ENCODE measurements around the gene DEFB113.

The DEFB113 gene

GRCh38 chr6:49939993-49940498, 29.4 kb downstream of the DEFB113 start:
- DNase-seq (ENCODE audit: low read depth): peak; percentile 23
- TF ChIP-seq CTCF (IDR thresholded peaks at IDR 0.05; ENCODE audit: control insufficient read depth, extremely low read depth, insufficient read depth): no peak
- no peak overlapping the region for H3K4me3 ChIP-seq (ENCODE audit: low read depth, low read length)

- DNase-seq (ENCODE audit: low read depth): no peak
- no peak for TF ChIP-seq CTCF (IDR thresholded peaks at IDR 0.05; ENCODE audit: control insufficient read depth, extremely low read depth, insufficient read depth)
- no peak overlapping the region for H3K4me3 ChIP-seq (ENCODE audit: low read depth, low read length)
Measured at GRCh38 chr6:49937811-49938210, 31.6 kb downstream of the DEFB113 start.

GRCh38 chr6:49937017-49937416, 32.4 kb downstream of the DEFB113 start:
- H3K4me3 ChIP-seq (ENCODE audit: low read depth, low read length): no peak overlapping the region
- no peak for TF ChIP-seq CTCF (IDR thresholded peaks at IDR 0.05; ENCODE audit: control insufficient read depth, extremely low read depth, insufficient read depth)
- DNase-seq (ENCODE audit: low read depth): no peak

- TF ChIP-seq CTCF (IDR thresholded peaks at IDR 0.05; ENCODE audit: control insufficient read depth, extremely low read depth, insufficient read depth): no peak
- H3K4me3 ChIP-seq (ENCODE audit: low read depth, low read length): no peak overlapping the region
- DNase-seq (ENCODE audit: low read depth): no peak
Measured at GRCh38 chr6:49935387-49935786, 34.0 kb downstream of the DEFB113 start.

- no peak for TF ChIP-seq CTCF (IDR thresholded peaks at IDR 0.05; ENCODE audit: control insufficient read depth, extremely low read depth, insufficient read depth)
- DNase-seq (ENCODE audit: low read depth): no peak
- no peak overlapping the region for H3K4me3 ChIP-seq (ENCODE audit: low read depth, low read length)
Measured at GRCh38 chr6:49934770-49935169, 34.7 kb downstream of the DEFB113 start.

GRCh38 chr6:49933526-49933925, 35.9 kb downstream of the DEFB113 start:
- H3K4me3 ChIP-seq (ENCODE audit: low read depth, low read length): no peak overlapping the region
- DNase-seq (ENCODE audit: low read depth): no peak
- no peak for TF ChIP-seq CTCF (IDR thresholded peaks at IDR 0.05; ENCODE audit: control insufficient read depth, extremely low read depth, insufficient read depth)

- TF ChIP-seq CTCF (IDR thresholded peaks at IDR 0.05; ENCODE audit: control insufficient read depth, extremely low read depth, insufficient read depth): no peak
- no peak overlapping the region for H3K4me3 ChIP-seq (ENCODE audit: low read depth, low read length)
- DNase-seq (ENCODE audit: low read depth): no peak
Measured at GRCh38 chr6:49929340-49929739, 40.1 kb downstream of the DEFB113 start.

Data from LNCaP clone FGC (cell line).